ENCODE results near the gene UQCRC1.

GRCh38 chr3:48630833-48631232 lies 21.4 kb upstream of the UQCRC1 start:
- TF ChIP-seq RAD21 (conservative IDR thresholded peaks at IDR 0.05 in 1 of 2, IDR thresholded peaks at IDR 0.05 in 1 of 2) (no peak), TFCP2L1 (CRISPR knock-in tag; IDR thresholded peaks at IDR 0.05) (no peak), RFX5 (IDR thresholded peaks at IDR 0.05) (no peak), KDM1A (IDR thresholded peaks at IDR 0.05; ENCODE audit: low read depth) (no peak), EP300 (IDR thresholded peaks at IDR 0.05) (no peak), MYC (IDR thresholded peaks at IDR 0.05; ENCODE audit: borderline replicate concordance, low read length) (no peak), CTCF (IDR thresholded peaks at IDR 0.05) (no peak), RCOR1 (IDR thresholded peaks at IDR 0.05; ENCODE audit: low read depth, low read length) (no peak), BCL3 (IDR thresholded peaks at IDR 0.05) (no peak), MAFK (IDR thresholded peaks at IDR 0.05; ENCODE audit: partially characterized antibody) (no peak), CEBPB (IDR thresholded peaks at IDR 0.05) (no peak), MAX (IDR thresholded peaks at IDR 0.05) (no peak), EHMT2 (IDR thresholded peaks at IDR 0.05; ENCODE audit: low read depth) (no peak), USF2 (IDR thresholded peaks at IDR 0.05) (no peak)

Data from A549 (cell line).